HEK293T (cell line): ENCODE measurements around the gene SNU13.

Experiments used
- CTBP1 ChIP-seq: fragments of 450-650 bp; IDR thresholded peaks from 2 replicates; pipeline ENCODE4 v1.6.1; 2016; ENCODE audit warnings: borderline replicate concordance
- ELF4 ChIP-seq: fragments of 450-650 bp; IDR thresholded peaks from 2 replicates; pipeline ENCODE4 v1.6.1; 2017; ENCODE audit warnings: antibody characterized with exemption
- FOXK2 ChIP-seq: fragments of 450-650 bp; IDR thresholded peaks from 2 replicates; pipeline ENCODE4 v1.6.1; 2016; ENCODE audit warnings: mild to moderate bottlenecking
- FOXM1 ChIP-seq: fragments of 450-650 bp; IDR thresholded peaks from 2 replicates; pipeline ENCODE4 v1.6.1; 2017; ENCODE audit warnings: mild to moderate bottlenecking, borderline replicate concordance
- PKNOX1 ChIP-seq: fragments of 450-650 bp; IDR thresholded peaks from 2 replicates; pipeline ENCODE4 v1.6.1; 2016
- SP1 ChIP-seq: fragments of 450-650 bp; IDR thresholded peaks from 2 replicates; pipeline ENCODE4 v1.6.1; 2017
- SUZ12 ChIP-seq: fragments of 450-650 bp; IDR thresholded peaks from 2 replicates; pipeline ENCODE4 v1.6.1; 2016; ENCODE audit warnings: mild to moderate bottlenecking
- TARDBP ChIP-seq: fragments of 450-650 bp; IDR thresholded peaks from 2 replicates; pipeline ENCODE4 v1.6.1; 2016
- ZNF384 ChIP-seq: fragments of 450-650 bp; IDR thresholded peaks from 2 replicates; pipeline ENCODE4 v1.6.1; 2016

GRCh38 chr22:41661088-41661487, 27.6 kb downstream of the SNU13 start:
- TF ChIP-seq ELF4 (no peak), SUZ12 (no peak), PKNOX1 (no peak), ZNF384 (no peak), FOXM1 (no peak), TARDBP (no peak), CTBP1 (no peak), FOXK2 (no peak), SP1 (no peak)
